ENCODE data around the gene CNTF. TPM values are rescaled to one million over a fixed set of nuclear protein-coding genes. Genes with fewer than 3 reads are reported as not detected.

The CNTF gene
- total RNA-seq, 3 donors from 2014 or later = 2.0 to 2.6 (median 2.5) TPM

- Histone ChIP-seq H3K9me3 (no peaks in the 10 kb centered on the region), H3K4me1 (ENCODE audit: low read depth) (no peaks in the 10 kb centered on the region), H3K4me3 (no peak overlapping the region), H3K36me3 (ENCODE audit: low read depth) (no peaks in the 10 kb centered on the region)
- intact Hi-C loops (cut with DNase I, micrococcal nuclease) = no loop called here
- no peak for ATAC-seq
- DNase-seq = no peak
- TF ChIP-seq, protein P1, sequence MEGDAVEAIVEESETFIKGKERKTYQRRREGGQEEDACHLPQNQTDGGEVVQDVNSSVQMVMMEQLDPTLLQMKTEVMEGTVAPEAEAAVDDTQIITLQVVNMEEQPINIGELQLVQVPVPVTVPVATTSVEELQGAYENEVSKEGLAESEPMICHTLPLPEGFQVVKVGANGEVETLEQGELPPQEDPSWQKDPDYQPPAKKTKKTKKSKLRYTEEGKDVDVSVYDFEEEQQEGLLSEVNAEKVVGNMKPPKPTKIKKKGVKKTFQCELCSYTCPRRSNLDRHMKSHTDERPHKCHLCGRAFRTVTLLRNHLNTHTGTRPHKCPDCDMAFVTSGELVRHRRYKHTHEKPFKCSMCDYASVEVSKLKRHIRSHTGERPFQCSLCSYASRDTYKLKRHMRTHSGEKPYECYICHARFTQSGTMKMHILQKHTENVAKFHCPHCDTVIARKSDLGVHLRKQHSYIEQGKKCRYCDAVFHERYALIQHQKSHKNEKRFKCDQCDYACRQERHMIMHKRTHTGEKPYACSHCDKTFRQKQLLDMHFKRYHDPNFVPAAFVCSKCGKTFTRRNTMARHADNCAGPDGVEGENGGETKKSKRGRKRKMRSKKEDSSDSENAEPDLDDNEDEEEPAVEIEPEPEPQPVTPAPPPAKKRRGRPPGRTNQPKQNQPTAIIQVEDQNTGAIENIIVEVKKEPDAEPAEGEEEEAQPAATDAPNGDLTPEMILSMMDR (IDR thresholded peaks at IDR 0.05) = no peak
Measured at GRCh38 chr11:58652726-58653280, 30.3 kb downstream of the CNTF start.

GRCh38 chr11:58654079-58654907 is 31.8 kb downstream of the CNTF start:
- Histone ChIP-seq H3K4me1 (ENCODE audit: low read depth) (no peaks in the 10 kb centered on the region), H3K36me3 (ENCODE audit: low read depth) (no peaks in the 10 kb centered on the region), H3K4me3 (no peak overlapping the region), H3K9me3 (no peaks in the 10 kb centered on the region)
- ATAC-seq = peak; percentile 98
- intact Hi-C loops (cut with DNase I, micrococcal nuclease) = no loop called here
- peak; percentile 77 to 91 (median 87) for DNase-seq
- TF ChIP-seq, protein P1 (IDR thresholded peaks at IDR 0.05) = peak; percentile 86

DNA sequence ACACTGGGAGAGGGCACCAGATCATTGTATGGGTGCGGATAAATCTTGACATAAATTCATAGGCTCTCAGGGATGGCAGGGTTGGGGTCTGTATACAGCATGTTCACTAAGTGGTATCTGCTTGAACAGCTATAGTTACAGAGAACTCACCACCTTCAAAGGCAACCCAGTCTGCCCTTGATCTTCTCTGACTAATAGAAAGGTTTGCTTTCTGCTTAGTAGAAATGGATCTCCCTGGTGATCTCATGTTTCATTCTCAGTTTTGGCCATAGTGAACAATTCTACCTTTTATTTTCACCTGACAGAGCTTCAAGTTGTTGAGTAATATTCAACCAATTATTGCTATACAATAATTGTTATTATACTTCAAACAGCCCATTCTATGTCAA is 32.4 kb downstream of the CNTF start:
- intact Hi-C loops (cut with DNase I, micrococcal nuclease) = no loop called here
- Histone ChIP-seq H3K4me1 (ENCODE audit: low read depth) (no peaks in the 10 kb centered on the region), H3K4me3 (no peak overlapping the region), H3K9me3 (no peaks in the 10 kb centered on the region), H3K36me3 (ENCODE audit: low read depth) (no peaks in the 10 kb centered on the region)
- ATAC-seq = no peak
- TF ChIP-seq, protein P1 (IDR thresholded peaks at IDR 0.05) = no peak
- DNase-seq = no peak

DNA sequence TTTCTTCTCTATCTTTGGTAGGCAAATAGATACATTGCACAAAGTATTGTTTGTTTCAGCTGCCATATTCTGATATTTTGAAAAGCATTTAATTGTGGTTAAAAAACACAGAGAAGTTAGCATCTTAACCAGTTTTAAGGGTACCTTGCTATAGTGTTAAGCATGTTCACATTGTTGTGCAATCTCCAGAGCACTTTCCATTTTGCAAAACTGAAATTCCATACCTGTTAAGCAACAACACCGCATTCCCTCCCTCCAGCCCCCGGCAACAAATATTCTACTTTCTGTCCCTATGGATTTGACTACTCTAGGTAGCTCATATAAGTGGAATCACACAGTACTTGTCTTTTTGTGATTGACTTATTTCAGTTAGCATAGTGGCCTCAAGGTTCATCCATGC is 33.9 kb downstream of the CNTF start:
- TF ChIP-seq, protein P1 (IDR thresholded peaks at IDR 0.05) = no peak
- no peak overlapping the region for H3K4me3 ChIP-seq
- intact Hi-C loops (cut with DNase I, micrococcal nuclease) = no loop called here

DNA sequence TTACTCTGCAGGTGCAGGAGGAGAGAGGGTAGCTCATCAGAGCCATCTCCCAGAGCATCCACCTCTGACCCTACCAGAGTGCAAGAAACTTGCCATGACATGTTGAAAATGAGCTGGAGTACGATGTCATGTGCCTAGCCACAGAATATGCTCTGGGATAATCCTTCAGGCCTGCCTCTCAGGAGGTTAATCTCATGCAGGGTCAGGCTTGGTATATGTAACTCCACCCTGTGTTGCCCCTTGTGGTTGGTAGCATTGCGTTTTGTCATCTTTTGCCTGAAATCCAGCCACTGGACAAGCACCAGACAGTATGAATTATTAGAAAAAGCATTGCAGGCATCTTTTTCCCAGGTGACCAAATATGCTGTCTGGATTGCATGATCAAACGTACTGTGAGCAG is 36.2 kb downstream of the CNTF start:
- TF ChIP-seq, protein P1 (IDR thresholded peaks at IDR 0.05) = no peak
- Histone ChIP-seq H3K4me3 (no peak overlapping the region), H3K36me3 (ENCODE audit: low read depth) (no peaks in the 10 kb centered on the region), H3K4me1 (ENCODE audit: low read depth) (no peaks in the 10 kb centered on the region), H3K9me3 (no peaks in the 10 kb centered on the region)
- no peak for ATAC-seq
- no peak for DNase-seq
- intact Hi-C loops (cut with DNase I, micrococcal nuclease) = no loop called here

More for the DNA sequence above, 33.9 kb downstream of the CNTF start:
- no peaks in the 10 kb centered on the region for H3K9me3 ChIP-seq
- no peaks in the 10 kb centered on the region for H3K4me1 ChIP-seq (ENCODE audit: low read depth)
- DNase-seq = no peak
- no peak for ATAC-seq
- H3K36me3 ChIP-seq (ENCODE audit: low read depth) = no peaks in the 10 kb centered on the region
